Muscle of arm (tissue), 12 donors: ENCODE measurements around the gene PRKCB. TPM values are rescaled to one million over a fixed set of nuclear protein-coding genes. Genes with fewer than 3 reads are reported as not detected.
"Not testable (repeated sequence)": the region's sequence is repeated elsewhere in the genome, so short reads cannot be mapped to it uniquely, and the experiment has no call there.

Experiments
- DNase-seq: peaks from one replicate; pipeline ENCODE4 v3.0.0-alpha.2; 2013
- polyA plus RNA-seq, 12 donors: library from polyadenylated mRNA; unstranded; fragments of 120-200 nt; gene quantifications; one replicate each; pipeline ENCODE4 v1.2.1, GENCODE V29; 2013; ENCODE audit not compliant: insufficient read length in 12 of 12

The PRKCB gene
- polyA plus RNA-seq, 12 donors, result 0.75 to 6.3 (median 1.8) TPM; not detected in 1

DNA sequence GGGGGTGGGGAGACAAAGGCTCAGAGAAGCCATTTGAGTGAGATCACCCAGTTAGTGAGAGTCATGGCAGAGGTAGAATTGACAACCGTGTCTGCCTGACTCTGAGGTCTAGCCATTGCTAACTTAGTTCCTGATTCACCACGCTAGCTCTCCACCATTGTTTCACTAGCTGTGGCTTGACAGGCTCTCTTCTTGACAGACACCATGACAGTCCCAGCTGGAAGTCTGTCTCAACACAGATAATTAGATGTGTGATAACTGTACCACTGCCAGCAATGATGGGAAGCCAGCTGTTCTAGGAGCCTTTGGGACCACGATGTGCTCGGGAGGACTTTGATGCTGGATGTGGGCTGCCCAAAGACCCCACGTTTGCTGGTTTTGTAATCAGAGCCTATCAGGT is 249.9 kb downstream of the PRKCB start:
- no peak for DNase-seq

DNA sequence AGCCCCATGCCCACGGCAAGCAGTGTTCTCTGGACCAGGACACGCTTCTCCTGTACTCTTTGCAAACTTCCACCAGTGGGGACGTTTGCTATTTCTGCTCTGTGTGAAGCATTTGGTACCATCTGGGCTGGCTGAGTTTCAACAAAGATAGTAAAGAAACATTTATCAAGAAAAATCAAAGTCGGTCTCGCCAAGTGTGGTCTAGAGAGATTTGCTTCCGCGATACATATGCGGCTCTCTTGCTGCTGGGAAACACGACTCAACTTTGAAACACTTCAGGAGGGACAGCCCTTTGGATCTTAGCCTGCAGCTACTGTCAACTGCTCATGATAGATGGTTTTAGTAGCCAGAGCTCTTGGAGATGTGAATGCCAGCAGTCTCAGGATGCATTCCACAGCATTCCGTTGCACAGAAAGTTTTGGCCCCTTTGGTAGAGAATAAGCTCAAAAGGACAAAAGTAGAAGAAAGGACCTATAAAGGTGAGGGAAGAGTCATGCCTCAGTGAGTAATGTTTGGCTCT is 252.2 kb downstream of the PRKCB start:
- DNase-seq, result no peak

DNA sequence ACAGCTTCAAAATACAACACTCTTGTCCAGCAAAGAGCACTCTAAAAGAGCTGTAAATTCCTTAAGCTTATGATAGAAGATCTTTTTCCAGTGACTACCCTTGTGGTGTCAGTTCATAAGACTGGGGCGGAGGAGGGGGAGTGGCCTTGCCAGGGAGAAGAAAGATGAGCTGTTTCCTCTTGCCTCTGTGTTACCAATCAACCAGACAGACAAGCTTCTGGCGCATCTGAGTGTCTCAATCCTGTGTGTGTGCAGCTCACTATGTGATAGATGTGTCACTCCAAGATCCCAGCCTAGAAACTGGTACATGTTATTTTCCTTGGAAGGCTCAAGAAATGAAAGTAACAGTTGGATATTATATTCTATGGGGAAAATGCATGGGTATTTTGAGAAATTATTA is 253.0 kb downstream of the PRKCB start:
- no peak for DNase-seq

DNA sequence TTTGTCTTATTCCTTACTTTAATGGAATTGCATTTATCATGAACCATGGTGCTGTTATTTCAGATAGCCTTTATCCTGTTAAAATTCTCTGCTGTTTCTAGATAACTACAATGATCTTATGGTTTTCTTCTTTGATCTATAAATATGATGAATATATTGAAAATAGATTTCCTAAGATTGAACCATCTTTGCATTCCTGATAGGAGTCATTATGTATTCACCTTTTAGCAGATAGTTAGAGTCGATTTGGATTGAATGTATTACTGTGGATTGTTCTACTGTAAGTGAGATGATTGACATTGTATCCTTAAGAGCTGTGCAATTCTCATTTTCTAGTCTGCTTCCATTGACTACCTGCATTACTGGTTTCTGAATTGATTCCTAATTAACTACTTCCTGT is 255.3 kb downstream of the PRKCB start:
- no peak for DNase-seq

DNA sequence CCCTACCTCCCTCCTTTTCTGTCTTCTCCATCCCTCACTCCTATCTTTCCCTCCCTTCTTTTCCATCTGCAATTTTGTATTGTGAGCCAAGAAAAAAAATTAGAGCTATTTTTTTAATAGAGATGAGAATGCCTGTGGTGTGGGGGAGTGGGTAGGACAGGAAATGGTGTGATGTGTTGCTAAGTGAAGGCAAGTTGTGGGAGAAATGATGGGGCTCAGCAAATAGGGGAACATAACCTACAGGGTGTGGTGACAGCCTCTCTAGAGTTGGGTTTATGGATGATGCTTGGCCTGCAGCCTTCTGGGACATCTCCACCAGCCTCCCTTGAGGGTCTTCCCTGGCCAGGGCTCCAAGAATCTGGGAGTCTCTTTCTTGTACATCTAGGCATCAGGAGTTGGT is 257.3 kb downstream of the PRKCB start:
- DNase-seq, result no peak

DNA sequence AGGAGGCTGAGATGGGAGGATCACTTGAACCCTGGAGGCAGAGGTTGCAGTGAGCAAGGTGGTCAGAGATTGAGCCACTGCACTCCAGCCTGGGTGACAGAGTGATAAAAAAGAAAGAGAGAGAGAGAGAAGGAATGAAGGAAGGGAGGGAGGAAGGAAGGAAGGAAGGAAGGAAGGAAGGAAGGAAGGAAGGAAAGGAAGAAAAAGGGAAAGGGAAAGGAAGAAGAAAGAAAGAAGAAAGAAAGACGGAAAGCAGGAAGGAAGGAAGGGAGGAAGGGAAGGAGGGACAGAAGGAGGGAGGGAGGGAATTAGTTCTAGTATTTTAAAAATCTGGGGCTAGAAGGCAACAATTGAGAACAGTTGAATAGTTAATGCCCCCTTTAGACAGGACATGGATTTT is 258.9 kb downstream of the PRKCB start:
- no peak for DNase-seq

DNA sequence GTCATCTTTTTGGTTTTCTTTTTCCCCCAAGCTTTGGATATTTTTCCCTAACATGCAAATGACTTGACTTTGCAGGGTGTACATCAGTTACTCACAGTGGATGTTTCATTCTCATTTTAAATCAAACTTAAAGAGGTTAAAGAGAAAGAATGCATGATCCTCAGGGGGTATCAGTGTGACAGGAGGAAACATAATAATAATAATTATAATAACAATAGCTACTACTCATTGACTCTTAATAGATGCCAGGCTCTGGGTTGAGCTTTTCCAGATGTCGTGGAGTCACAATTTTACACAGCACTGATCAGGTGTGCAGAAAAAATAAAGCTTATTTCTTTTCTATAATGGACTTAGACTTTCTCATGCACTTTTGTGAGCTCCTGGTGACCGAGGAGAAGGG is 263.1 kb downstream of the PRKCB start:
- no peak for DNase-seq

DNA sequence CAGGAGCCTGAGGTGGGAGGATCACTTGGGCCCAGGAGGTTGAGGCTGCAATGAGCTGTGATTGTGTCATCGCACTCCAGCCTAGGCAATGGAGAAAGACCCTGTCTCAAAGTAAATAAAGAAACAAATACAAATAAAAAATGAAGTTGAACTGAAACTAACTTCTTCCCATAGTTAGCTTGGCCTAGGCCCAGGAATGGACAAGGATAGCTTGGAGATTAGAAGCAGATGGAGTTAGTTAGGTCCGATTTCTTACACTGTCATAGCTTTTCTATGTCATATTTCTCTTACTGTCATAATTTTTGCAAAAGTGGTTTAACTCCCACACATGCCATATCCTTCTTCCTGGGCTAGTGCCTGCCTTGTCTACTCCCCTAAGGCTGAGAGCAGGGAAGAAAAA is 265.6 kb downstream of the PRKCB start:
- peak; percentile 3 for DNase-seq

DNA sequence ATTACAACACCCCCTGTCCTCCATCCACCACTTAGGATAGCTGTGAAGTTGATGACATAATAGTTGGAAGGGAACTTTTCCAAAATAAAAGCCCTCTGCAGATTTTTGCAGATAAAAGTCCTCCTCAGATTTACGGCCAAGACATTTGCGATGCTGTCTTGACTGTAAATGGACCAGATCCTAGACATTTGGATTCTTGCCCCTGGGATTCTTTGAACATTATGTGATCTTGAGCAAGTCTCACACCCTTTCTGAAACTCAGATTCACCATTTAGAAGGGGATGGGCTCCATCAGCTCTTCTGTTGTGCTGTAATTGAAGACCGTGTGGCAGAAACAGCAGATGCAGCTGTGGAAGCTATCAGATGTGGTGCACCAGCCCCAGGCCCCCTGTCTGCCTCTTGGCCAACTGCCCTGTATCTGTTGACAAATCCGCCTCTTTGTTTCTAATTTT is 266.5 kb downstream of the PRKCB start:
- DNase-seq, result no peak

DNA sequence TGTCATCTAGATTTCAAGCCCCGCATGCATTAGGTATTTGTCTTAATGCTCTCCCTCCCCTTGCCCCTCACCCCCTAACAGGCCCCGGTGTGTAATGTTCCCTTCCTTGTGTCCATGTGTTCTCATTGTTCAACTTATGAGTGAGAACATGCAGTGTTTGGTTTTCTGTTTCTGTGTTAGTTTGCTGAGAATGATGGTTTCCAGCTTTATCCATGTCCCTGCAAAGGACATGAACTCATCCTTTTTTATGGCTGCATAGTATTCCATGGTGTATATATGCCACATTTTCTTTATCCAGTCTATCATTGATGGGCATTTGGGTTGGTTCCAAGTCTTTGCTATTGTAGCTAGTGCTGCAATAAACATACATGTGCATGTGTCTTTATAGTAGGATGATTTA is 269.7 kb downstream of the PRKCB start:
- DNase-seq, result not testable (repeated sequence)

DNA sequence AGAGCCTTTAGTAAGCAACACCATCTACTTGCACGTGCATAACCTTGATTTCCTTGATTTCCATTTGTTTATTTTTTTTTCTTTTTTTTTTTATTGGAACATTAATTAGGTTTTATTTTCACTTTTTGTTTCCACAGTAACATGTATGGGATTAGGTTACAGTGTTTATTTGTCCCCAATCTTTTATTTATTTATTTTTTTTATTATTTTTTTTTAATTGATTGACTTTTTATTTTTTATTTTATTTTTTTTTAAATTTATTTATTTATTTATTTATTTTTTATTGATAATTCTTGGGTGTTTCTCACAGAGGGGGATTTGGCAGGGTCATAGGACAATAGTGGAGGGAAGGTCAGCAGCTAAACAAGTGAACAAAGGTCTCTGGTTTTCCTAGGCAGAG is 272.3 kb downstream of the PRKCB start:
- not testable (repeated sequence) for DNase-seq

DNA sequence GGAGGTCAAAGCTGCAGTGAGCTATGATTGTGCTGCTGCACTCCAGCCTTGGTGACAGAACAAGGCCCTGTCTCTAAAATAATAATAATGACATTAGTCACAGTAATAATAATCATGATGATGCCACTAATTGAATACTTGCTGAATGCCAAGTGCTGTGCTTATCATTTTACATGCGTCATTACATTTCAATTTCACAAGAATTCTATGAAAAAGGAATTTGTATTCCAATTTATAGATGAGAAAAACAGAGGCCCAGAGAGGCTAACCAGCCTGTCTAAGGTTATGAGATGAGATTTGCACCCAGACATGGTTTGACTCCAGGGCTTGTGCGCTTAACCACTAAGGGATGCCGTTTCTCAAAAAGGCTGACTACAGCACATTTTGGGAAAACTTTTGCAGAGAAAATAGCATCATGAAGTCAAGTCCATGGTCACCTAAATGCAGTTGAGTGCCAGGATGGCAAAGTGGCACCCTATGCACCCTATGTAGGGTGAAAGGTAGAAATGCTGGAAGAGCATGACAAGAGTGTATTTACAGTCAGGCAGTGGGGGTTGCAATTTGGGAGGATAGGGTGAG is 276.0 kb downstream of the PRKCB start:
- DNase-seq, result no peak

DNA sequence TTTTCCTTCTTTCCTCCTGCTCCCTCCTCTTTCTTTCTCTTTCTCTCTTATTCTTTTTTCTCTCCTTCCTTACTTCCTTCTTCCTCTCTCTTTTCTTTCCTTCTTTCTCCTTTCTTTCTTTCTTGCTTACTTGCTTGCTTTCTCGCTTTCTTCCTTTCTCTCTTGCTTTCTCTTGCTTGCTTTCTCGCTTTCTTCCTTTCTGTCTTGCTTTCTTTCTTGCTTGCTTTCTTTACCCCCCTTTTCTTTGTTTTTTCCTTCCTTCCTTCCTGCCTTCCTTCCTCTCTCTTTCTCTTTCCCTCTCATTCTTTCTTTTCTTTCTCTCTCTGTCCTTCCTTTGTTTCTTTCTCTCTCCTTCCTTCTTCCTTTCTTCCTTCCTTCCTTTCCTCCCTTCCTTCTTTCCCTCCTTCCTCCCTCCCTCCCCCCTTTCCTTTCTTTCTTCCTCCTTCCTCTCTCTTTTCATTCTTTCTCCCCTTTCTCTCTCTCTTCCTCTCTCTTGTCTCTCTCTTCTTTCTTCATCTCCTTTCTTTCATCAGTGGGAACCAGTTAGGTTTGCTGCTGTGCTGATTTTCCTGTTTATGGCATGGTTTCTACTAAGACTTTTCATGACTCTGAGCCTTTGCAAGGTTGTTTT is 277.4 kb downstream of the PRKCB start:
- no peak for DNase-seq

DNA sequence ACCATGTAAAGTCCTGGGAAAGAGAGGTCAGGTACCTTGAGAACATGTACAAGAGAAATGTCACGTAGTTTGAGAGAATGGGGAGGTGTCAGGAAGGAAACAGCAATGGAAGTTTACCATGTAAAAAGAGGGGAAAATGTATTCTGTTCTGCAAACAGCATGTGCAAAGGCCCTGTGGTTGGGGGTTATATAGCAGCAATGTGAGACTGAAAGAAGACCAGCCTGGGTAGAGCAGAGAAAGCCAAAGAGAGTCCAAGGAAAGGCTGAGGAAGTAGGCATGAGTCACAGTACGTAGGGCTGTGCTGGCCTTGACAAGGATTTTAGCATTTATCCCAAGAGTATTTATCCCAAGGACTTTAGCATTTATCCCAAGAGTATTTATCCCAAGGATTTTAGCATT is 279.1 kb downstream of the PRKCB start:
- no peak for DNase-seq

DNA sequence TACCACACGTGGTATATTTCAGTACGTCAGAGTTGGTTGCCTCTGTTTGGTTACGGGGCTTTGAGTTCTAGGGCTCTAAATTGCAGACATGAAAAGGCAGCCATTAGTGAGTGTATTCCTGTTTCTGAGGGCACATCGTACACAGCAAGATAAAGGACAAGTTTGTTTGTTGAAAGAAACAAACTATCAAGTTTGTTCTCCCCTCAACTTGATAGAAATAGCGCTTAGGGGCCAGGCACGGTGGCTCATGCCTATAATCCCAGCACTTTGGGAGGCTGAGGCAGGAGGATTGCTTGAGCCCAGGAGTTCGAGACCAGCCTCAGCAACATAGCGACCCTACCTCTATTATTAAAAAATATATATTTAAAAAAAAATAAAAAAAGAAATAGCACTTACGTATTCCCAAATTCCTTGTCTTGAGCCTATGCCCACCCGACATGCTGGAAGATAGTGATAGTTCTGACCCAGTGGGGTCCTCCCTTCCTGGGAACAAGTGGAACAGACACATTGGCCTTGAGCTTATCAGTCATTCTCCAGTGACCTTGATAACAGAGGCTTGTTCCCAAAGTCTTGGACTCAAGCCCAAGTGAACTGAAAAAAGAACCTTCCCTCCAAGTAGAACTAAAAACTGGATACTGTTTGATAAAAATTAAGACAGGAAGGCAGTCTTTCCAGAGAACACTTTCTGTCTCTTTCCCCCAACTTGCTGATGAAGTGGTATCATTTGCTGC is 280.4 kb downstream of the PRKCB start:
- DNase-seq, result no peak

DNA sequence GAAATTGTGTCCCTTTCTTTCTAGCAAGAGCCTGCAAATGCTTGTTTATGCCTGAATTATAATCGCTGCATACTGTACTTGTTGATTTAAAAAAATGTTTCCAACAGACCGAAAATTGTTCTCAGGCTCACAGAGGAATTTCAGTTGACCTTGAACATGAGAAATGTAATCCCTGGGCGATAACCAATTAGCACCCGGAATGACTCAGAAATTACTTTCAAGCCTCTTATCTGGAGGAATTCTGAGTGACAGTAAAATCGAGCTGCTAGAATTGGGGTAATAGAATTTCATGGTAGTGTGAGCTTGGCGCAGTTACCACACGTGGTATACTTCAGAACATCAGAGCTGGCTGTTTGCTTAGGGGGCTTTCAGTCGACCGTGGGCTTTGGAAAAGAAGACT is 281.2 kb downstream of the PRKCB start:
- DNase-seq, result no peak

DNA sequence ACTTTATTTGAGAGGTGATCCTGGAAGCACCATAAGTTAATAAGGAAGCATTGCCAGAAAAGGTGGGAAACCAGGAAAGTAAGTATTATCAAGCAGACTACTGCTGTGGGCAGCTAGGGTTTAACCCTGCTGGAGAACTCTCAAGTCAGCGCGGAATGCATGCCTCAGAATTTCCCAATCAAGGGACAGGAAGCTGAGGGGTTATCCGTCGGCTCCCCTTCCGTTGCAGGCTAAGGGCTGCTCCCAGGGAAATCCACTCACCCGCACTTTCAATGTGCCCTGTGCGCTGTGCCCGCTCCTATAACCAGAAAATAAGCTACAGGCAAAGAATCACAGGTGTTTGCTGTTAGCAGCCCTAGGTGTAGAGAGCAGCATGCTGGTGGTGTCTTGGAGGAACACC is 281.9 kb downstream of the PRKCB start:
- DNase-seq, result no peak

DNA sequence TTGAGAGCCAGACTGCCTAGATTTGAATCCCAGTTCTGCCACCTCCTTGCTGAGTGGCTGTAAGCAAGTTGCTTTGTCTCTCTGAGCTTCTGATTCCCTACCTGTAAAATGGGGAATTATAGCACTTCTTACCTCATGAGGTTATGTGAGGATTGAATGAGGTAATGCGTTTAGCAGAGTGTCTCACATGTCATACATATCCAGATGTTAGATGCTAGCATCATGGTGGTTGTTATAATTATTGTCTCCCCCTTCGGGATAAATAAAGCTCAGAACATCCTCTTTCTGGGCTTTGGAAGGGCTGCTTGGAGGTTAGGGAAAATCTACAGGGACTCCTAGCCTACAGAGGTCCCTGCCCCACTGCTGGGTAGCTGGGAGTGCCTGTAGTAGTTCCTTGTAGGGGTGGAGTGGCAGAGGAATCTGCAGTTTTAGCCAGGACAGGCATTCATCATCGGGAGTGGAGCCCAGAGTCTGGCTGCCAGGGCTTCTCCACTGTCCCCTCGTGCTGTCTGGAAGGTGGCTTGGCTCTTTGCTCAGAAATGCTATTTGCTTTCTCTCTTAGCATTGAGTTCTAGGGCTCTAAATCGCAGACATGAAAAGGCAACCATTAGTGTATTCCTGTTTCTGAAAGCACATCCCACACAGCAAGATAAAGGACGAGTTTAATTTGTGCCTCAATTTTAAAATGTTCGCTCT is 282.5 kb downstream of the PRKCB start:
- no peak for DNase-seq

DNA sequence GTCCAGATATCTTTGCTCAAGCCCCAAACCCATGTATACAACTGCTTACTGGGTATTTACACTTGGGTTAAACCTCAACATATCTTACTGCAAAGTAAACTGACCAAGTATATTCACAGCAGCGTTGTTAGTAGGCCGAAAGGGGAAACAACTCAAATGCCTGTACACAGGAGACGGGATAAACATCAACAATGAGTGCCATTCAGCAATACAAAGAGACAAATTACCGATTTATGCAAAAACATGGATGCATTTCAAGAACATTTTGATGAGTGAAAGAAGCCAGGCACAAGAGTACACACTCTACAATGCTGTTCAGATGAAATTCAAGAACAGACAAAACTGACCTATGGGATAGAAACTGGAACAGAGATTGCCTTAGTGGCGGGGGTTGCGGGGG is 284.0 kb downstream of the PRKCB start:
- DNase-seq, result no peak

DNA sequence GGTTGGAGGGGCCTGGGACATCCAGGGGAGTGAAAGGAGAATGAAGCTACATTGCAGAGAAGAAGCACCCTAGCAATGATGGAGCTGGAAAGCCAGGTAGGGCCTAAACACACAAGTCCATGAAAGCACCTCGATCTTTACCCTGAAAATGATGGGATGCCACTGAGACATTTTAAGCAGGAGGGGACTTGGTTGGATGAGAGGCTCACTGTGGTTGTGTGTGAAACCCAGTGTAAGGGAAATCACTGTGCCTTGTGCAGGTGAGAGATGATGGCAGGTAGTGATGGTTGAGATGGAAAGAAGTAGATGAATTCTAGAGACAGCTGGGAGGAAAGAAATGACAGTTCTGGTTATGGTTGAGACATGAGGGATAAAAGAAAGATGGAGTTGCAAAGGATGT is 287.5 kb downstream of the PRKCB start:
- no peak for DNase-seq

DNA sequence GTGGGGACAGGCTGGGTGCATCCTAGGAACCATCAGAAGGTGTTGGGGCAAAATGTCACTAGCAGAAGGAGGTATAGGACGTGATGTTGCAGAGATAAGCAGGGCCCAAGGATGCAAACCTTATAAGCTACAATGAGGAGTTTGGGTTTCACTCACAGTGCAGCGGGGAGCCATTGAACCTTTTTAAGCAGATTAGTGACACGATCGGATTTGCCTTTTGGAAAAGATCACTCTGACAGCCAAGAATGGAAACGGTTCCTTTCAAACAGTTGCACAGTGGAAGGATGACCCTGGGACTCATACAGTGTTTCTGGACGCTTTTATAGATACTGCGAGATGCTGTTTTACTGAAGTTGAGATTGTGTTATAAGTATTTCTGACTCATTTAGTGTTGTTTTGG is 288.5 kb downstream of the PRKCB start:
- no peak for DNase-seq

DNA sequence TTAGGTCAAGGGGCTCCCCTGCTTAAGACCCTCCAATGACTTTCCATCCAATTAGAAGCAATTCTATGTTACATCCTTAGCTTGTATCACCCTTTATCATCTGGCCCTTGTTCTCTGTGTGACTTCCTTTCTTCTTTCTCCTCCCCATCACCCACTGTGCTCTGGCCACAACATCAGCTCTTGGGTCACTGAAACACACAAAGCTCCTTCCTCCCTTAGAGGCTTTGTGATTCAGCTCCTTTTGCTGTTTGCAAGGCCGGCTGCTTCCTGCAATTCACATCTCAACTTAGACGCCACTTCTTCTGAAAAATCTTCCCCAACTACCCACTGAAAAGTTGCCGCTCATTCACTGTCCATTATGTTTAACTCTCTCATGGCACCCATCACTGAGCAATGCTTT is 289.4 kb downstream of the PRKCB start:
- no peak for DNase-seq
